Caco-2 (cell line): ENCODE results near the gene FCHSD1. TPM values are rescaled to one million over a fixed set of nuclear protein-coding genes. Genes with fewer than 3 reads are reported as not detected.

Source experiments
- BruUV-seq: library from RNA; stranded (reverse); fragments of 400-500 nt; replicated peaks from 2 replicates; lab custom pipeline; 2021; lab: Mats Ljungman, UMichigan
- CTCF ChIA-PET: fragments of 300-600 bp; sonication (Branson Sonifier 250); formaldehyde crosslinking; loops from one replicate; lab custom pipeline; 2022; ENCODE audit warnings: antibody characterized with exemption; lab: Charles Lee
- POLR2A ChIA-PET: fragments of 300-600 bp; sonication (Branson Sonifier 250); formaldehyde crosslinking; loops from one replicate; lab custom pipeline; 2022; ENCODE audit warnings: antibody characterized with exemption; lab: Charles Lee
- DNase-seq, 2 experiments: peaks; one replicate each; pipeline versions ENCODE4 v3.0.0 to v3.0.0-alpha.2; 2020 to 2022
- H3K27me3 ChIP-seq: replicated peaks from 2 replicates; pipeline ENCODE4 v1.6.0; 2011; ENCODE audit warnings: low read length; ENCODE audit not compliant: control insufficient read depth, insufficient read depth
- H3K36me3 ChIP-seq: 2 replicates; pipeline ENCODE4 v1.5.1; 2011; ENCODE audit warnings: low read length; ENCODE audit not compliant: control insufficient read depth, insufficient read depth
- H3K4me1 ChIP-seq: fragments of 250-450 bp; sonication (Bioruptor Pico); 2 replicates; pipeline ENCODE4 v1.5.1; 2020; ENCODE audit warnings: mild to moderate bottlenecking
- H3K4me3 ChIP-seq: 2 replicates; pipeline ENCODE4 v1.5.1; 2011; ENCODE audit warnings: low read depth, mild to moderate bottlenecking, control low read depth, low read length
- H3K9me3 ChIP-seq: fragments of 250-450 bp; sonication (Bioruptor Pico); 2 replicates; pipeline ENCODE4 v1.5.1; 2020; ENCODE audit warnings: mild to moderate bottlenecking, moderate library complexity
- H3K27ac Mint-ChIP-seq: one replicate; pipeline ENCODE4 v1.8.0; 2022; ENCODE audit warnings: mixed read lengths; ENCODE audit not compliant: unreplicated experiment
- H3K27me3 Mint-ChIP-seq: one replicate; pipeline ENCODE4 v1.8.0; 2022; ENCODE audit warnings: mixed read lengths; ENCODE audit not compliant: insufficient read depth, unreplicated experiment
- H3K36me3 Mint-ChIP-seq: one replicate; pipeline ENCODE4 v1.8.0; 2022; ENCODE audit warnings: mild to moderate bottlenecking, mixed read lengths; ENCODE audit not compliant: insufficient read depth, unreplicated experiment
- H3K4me1 Mint-ChIP-seq: one replicate; pipeline ENCODE4 v1.8.0; 2022; ENCODE audit warnings: low read depth, mixed read lengths; ENCODE audit not compliant: unreplicated experiment
- H3K4me3 Mint-ChIP-seq: one replicate; pipeline ENCODE4 v1.8.0; 2022; ENCODE audit warnings: mild to moderate bottlenecking, moderate library complexity, mixed read lengths; ENCODE audit not compliant: unreplicated experiment
- H3K9me3 Mint-ChIP-seq: one replicate; pipeline ENCODE4 v1.8.0; 2022; ENCODE audit warnings: mixed read lengths; ENCODE audit not compliant: unreplicated experiment
- intact Hi-C: fragments of 100-400 bp; cut with micrococcal nuclease; formaldehyde crosslinking; loops from one replicate; pipeline ENCODE4 v1.10.0; 2022; ENCODE audit not compliant: unreplicated experiment
- total RNA-seq: library from RNA; stranded (reverse); gene quantifications from 2 replicates; pipeline ENCODE4 v1.2.3, GENCODE V29; 2022
- TF ChIP-seq, protein P1 (sequence below), 2 experiments: fragments of 200-600 bp in 1 of 2; IDR thresholded peaks; 1 replicate in 1 of 2; 2 replicates in 1 of 2; pipeline versions ENCODE4 v1.5.1 to v1.8.0; 2011 to 2022; ENCODE audit warnings: antibody characterized with exemption in 1 of 2, control low read depth in 1 of 2, inconsistent platforms in 1 of 2, low read depth in 1 of 2, low read length in 1 of 2, mild to moderate bottlenecking in 1 of 2, moderate library complexity in 1 of 2; ENCODE audit not compliant: insufficient read depth in 1 of 2, severe bottlenecking in 1 of 2, unreplicated experiment in 1 of 2

The FCHSD1 gene
- total RNA-seq, 1 experiment from 2014 or later, result 25.0 TPM

DNA sequence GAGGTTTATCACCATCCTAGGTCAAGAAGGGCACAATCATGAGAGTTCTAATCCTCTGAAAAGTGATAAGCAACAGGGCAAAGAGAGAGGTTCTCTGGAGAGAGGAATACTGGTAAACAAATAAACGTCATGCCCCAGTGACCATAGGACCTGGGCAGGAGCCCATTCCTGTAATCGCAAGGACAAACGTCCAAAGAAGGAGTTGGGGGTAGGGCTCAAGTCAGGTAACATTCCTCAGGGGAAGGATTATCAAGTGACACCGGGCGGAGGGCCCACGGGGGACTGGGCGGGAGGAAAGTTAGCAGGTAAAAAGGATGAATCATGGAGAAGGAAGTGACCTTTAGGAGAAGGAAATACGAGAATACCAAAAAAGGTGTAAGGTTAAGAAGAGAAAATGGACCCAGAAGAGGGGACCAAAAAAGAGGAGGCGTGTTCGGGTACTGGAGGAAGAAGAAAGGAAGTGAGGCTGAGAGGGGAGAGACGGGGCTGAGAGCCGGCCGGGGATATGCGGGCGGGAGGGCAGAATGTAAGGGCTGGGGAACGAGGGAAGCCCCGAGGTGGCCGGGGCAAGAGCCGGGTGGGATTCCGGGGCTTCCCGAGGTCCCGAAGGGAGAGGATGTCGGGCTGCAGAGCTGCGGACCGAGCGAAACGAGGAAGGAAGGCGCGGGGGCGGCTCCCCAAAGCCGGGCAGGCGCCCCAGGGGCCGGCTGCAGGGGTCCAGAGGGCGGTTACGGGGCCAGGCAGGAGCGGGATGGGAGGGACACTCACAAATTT lies 33.0 kb downstream of the FCHSD1 start:
- POLR2A ChIA-PET, result interaction anchor here (0.6 to 2.6 kb wide), 6 partner anchors 10 to 298 kb away, joined by 3 to 57 read pairs (median 3); partner anchors contain the start of genes HDAC3, RELL2 and TAF7
- H3K9me3 ChIP-seq, result no peaks in the 10 kb centered on the region
- DNase-seq, result peak; percentile 91 to 93
- Mint-ChIP-seq H3K27ac (peak overlapping the region; percentile 96), H3K27me3 (no peaks in the 10 kb centered on the region), H3K9me3 (no peaks in the 10 kb centered on the region), H3K4me1 (peaks cover 17% of the 10 kb centered on the region), H3K4me3 (peak overlapping the region; percentile 89), H3K36me3 (peaks cover 49% of the 10 kb centered on the region)
- peaks cover 2% of the 10 kb centered on the region; the same call in 1 of the 2 replicates for H3K36me3 ChIP-seq
- intact Hi-C loops, result loop anchor here (1.0 kb wide), 2 partner anchors 10 to 33 kb away; partner anchors contain the start of gene FCHSD1
- CTCF ChIA-PET, result interaction anchor here (0.7 to 3.2 kb wide), 14 partner anchors 9 to 1402 kb away, joined by 3 to 190 read pairs (median 8); partner anchors contain the start of genes HDAC3 and RELL2
- H3K27me3 ChIP-seq, result no peaks in the 10 kb centered on the region
- TF ChIP-seq, protein P1, sequence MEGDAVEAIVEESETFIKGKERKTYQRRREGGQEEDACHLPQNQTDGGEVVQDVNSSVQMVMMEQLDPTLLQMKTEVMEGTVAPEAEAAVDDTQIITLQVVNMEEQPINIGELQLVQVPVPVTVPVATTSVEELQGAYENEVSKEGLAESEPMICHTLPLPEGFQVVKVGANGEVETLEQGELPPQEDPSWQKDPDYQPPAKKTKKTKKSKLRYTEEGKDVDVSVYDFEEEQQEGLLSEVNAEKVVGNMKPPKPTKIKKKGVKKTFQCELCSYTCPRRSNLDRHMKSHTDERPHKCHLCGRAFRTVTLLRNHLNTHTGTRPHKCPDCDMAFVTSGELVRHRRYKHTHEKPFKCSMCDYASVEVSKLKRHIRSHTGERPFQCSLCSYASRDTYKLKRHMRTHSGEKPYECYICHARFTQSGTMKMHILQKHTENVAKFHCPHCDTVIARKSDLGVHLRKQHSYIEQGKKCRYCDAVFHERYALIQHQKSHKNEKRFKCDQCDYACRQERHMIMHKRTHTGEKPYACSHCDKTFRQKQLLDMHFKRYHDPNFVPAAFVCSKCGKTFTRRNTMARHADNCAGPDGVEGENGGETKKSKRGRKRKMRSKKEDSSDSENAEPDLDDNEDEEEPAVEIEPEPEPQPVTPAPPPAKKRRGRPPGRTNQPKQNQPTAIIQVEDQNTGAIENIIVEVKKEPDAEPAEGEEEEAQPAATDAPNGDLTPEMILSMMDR (IDR thresholded peaks at IDR 0.05; ENCODE audit: insufficient read depth in 1 of 2, low read depth in 1 of 2, low read length in 1 of 2, severe bottlenecking in 1 of 2, unreplicated experiment in 1 of 2), result no peak
- peaks cover 33% of the 10 kb centered on the region for H3K4me1 ChIP-seq
- BruUV-seq, result TSS peak; percentile 68
- H3K4me3 ChIP-seq, result peak overlapping the region; percentile 87

DNA sequence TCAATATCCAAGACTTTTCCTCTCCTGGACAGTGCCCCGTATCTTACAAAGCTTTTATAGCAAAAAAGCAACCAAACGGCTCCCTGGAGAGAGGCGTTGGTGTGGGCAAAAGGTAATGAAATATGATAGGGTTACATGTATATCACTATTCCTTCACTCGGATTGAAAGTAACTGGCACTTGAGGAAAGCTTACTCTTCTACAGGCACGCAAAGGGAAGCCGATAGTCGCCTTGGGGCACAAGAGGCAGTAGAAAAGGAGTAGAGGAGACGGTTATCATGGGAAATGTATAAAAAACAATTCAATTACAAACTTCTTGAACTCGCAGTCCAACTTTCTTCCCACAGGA lies 33.6 kb downstream of the FCHSD1 start:
- Mint-ChIP-seq H3K9me3 (no peaks in the 10 kb centered on the region), H3K4me1 (peaks cover 21% of the 10 kb centered on the region), H3K27me3 (no peaks in the 10 kb centered on the region), H3K36me3 (peaks cover 47% of the 10 kb centered on the region), H3K4me3 (peak overlapping the region; percentile 89), H3K27ac (peak overlapping the region; percentile 96)
- Histone ChIP-seq H3K4me1 (peaks cover 34% of the 10 kb centered on the region), H3K36me3 (0 out of 2 replicates have a peak, but pooled peaks cover 2% of the 10 kb centered on the region), H3K9me3 (no peaks in the 10 kb centered on the region), H3K4me3 (peak overlapping the region; percentile 87), H3K27me3 (no peaks in the 10 kb centered on the region)
- TSS peak; percentile 36 for BruUV-seq
- CTCF ChIA-PET, result interaction anchor here (0.5 to 3.2 kb wide), 4 partner anchors 16 to 54 kb away, joined by 3 to 40 read pairs (median 14); partner anchors contain the start of genes HDAC3 and RELL2
- no peak for DNase-seq
- intact Hi-C loops, result loop anchor here (1.0 kb wide), 2 partner anchors 9 to 34 kb away; partner anchors contain the start of gene FCHSD1
- POLR2A ChIA-PET, result interaction anchor here (2.6 kb wide), 1 partner anchor 26 kb away, joined by 57 read pairs; no protein-coding TSS in a partner anchor
- TF ChIP-seq, protein P1 (IDR thresholded peaks at IDR 0.05; ENCODE audit: insufficient read depth in 1 of 2, low read depth in 1 of 2, low read length in 1 of 2, severe bottlenecking in 1 of 2, unreplicated experiment in 1 of 2), result no peak

GRCh38 chr5:141617128-141617527 lies 34.1 kb downstream of the FCHSD1 start:
- Histone ChIP-seq H3K4me3 (peak overlapping the region; percentile 87), H3K27me3 (no peaks in the 10 kb centered on the region), H3K4me1 (peaks cover 34% of the 10 kb centered on the region), H3K36me3 (0 out of 2 replicates have a peak, but pooled peaks cover 2% of the 10 kb centered on the region), H3K9me3 (no peaks in the 10 kb centered on the region)
- Mint-ChIP-seq H3K36me3 (peaks cover 41% of the 10 kb centered on the region), H3K27me3 (no peaks in the 10 kb centered on the region), H3K4me3 (peak overlapping the region; percentile 89), H3K4me1 (peaks cover 21% of the 10 kb centered on the region), H3K9me3 (no peaks in the 10 kb centered on the region), H3K27ac (peak overlapping the region; percentile 96)
- POLR2A ChIA-PET, result interaction anchor here (0.6 to 2.6 kb wide), 3 partner anchors 20 to 41 kb away, joined by 4 to 57 read pairs (median 9); partner anchors contain the start of genes HDAC3 and RELL2
- CTCF ChIA-PET, result interaction anchor here (0.5 to 3.2 kb wide), 4 partner anchors 17 to 53 kb away, joined by 3 to 40 read pairs (median 14); partner anchors contain the start of genes HDAC3 and RELL2
- no TSS peak for BruUV-seq
- intact Hi-C loops, result no loop called here
- no peak for DNase-seq
- TF ChIP-seq, protein P1 (IDR thresholded peaks at IDR 0.05; ENCODE audit: insufficient read depth in 1 of 2, low read depth in 1 of 2, low read length in 1 of 2, severe bottlenecking in 1 of 2, unreplicated experiment in 1 of 2), result no peak
